GM13976 (cell line): ENCODE results near the gene SLC7A14.

Source experiments
- DNase-seq: peaks from one replicate; pipeline ENCODE4 v3.0.0; 2012; ENCODE audit warnings: low spot score
- CTCF ChIP-seq: IDR thresholded peaks from 2 replicates; pipeline ENCODE4 v1.5.1; 2012; ENCODE audit warnings: borderline replicate concordance, mild to moderate bottlenecking; ENCODE audit not compliant: insufficient read depth; ENCODE audit errors: extremely low read depth, missing control alignments, control extremely low read depth
- in situ Hi-C: fragments of 300-500 bp; cut with MboI; formaldehyde crosslinking; loops from one replicate; pipeline ENCODE4 v1.12.0; 2022; ENCODE audit warnings: low sequenced_read_pairs, mixed read lengths, inconsistent platforms; ENCODE audit not compliant: unreplicated experiment

SLC7A14 gene

GRCh38 chr3:170560717-170561382 lies 25.0 kb downstream of the SLC7A14 start:
- in situ Hi-C loops = no loop called here

GRCh38 chr3:170560296-170560695 lies 25.6 kb downstream of the SLC7A14 start:
- no peak for DNase-seq

More at GRCh38 chr3:170560717-170561382, 25.0 kb downstream of the SLC7A14 start:
- no peak for TF ChIP-seq CTCF
- DNase-seq = no peak

GRCh38 chr3:170558427-170558826 lies 27.4 kb downstream of the SLC7A14 start:
- DNase-seq = no peak
- in situ Hi-C loops = no loop called here
- no peak for TF ChIP-seq CTCF

More at GRCh38 chr3:170560296-170560695, 25.6 kb downstream of the SLC7A14 start:
- no peak for TF ChIP-seq CTCF
- in situ Hi-C loops = no loop called here

- in situ Hi-C loops = no loop called here
- no peak for DNase-seq
These were observed 30.5 kb downstream of the SLC7A14 start for GRCh38 chr3:170555329-170555728.

GRCh38 chr3:170553788-170554757 lies 31.8 kb downstream of the SLC7A14 start:
- no peak for TF ChIP-seq CTCF
- in situ Hi-C loops = no loop called here
- DNase-seq = no peak

More at GRCh38 chr3:170555329-170555728, 30.5 kb downstream of the SLC7A14 start:
- no peak for TF ChIP-seq CTCF

GRCh38 chr3:170551252-170551651 lies 34.6 kb downstream of the SLC7A14 start:
- no peak for TF ChIP-seq CTCF
- no peak for DNase-seq
- in situ Hi-C loops = no loop called here
